B cell (primary cell): ENCODE results near the gene ATIC. TPM values are rescaled to one million over a fixed set of nuclear protein-coding genes. Genes with fewer than 3 reads are reported as not detected.

Source experiments
- ATAC-seq: fragments of 200-7000 bp; cut with Tn5 transposase; one replicate; pipeline ENCODE4 v1.10.0; 2021; ENCODE audit warnings: low read depth, mild to moderate bottlenecking, moderate number of reproducible peaks, moderate library complexity
- CTCF ChIA-PET: fragments of 350-600 bp; sonication (Branson Sonifier 250); formaldehyde crosslinking; loops from one replicate; lab custom pipeline; 2021; ENCODE audit warnings: antibody characterized with exemption, inconsistent platforms; lab: Charles Lee
- POLR2A ChIA-PET: fragments of 350-600 bp; sonication (Branson Sonifier 250); formaldehyde crosslinking; loops from one replicate; lab custom pipeline; 2021; ENCODE audit warnings: antibody characterized with exemption; lab: Charles Lee
- DNase-seq: peaks from one replicate; pipeline ENCODE4 v3.0.0; 2013
- H2AFZ ChIP-seq: 2 replicates; pipeline ENCODE4 v1.6.1; 2012; ENCODE audit warnings: mild to moderate bottlenecking, low read depth, low read length; ENCODE audit not compliant: insufficient read depth, poor library complexity, severe bottlenecking
- H3K27ac ChIP-seq, 2 donors: 1 replicate in 1 of 2; 2 replicates in 1 of 2; pipeline ENCODE4 v1.5.1; 2012 to 2013; ENCODE audit warnings: low read length in 2 of 2, mild to moderate bottlenecking in 2 of 2, moderate library complexity in 1 of 2
- H3K27me3 ChIP-seq, 4 experiments: fragments of 200-600 bp in 1 of 4; sonication (generic) in 1 of 4; replicated peaks in 1 of 4; 1 replicate in 2 of 4; 2 replicates in 2 of 4; pipeline versions ENCODE4 v1.6.1 to v1.7.0; 2013 to 2016; ENCODE audit warnings: low read length in 3 of 4, mild to moderate bottlenecking in 2 of 4, mixed read lengths in 1 of 4, moderate library complexity in 1 of 4; ENCODE audit not compliant: insufficient read depth in 4 of 4, control insufficient read depth in 3 of 4; ENCODE audit errors: control extremely low read depth in 1 of 4
- H3K36me3 ChIP-seq, 2 experiments: replicated peaks in 1 of 2; 1 replicate in 1 of 2; 2 replicates in 1 of 2; pipeline versions ENCODE4 v1.6.1 to v1.7.1; 2013; ENCODE audit warnings: low read length in 1 of 2; ENCODE audit not compliant: insufficient read depth in 2 of 2, control insufficient read depth in 1 of 2; ENCODE audit errors: control extremely low read depth in 1 of 2, extremely low read depth in 1 of 2
- H3K4me1 ChIP-seq, 2 donors: fragments of 200-600 bp in 1 of 2; sonication (generic) in 1 of 2; 1 replicate in 1 of 2; 2 replicates in 1 of 2; pipeline versions ENCODE4 v1.5.1 to v1.6.1; 2013 to 2017; ENCODE audit warnings: low read length in 2 of 2; ENCODE audit not compliant: control insufficient read depth in 2 of 2, insufficient read depth in 2 of 2
- H3K4me2 ChIP-seq: replicated peaks from 2 replicates; pipeline ENCODE3; 2012; ENCODE audit warnings: mild to moderate bottlenecking, low read depth, low read length; ENCODE audit not compliant: poor library complexity, severe bottlenecking
- H3K4me3 ChIP-seq, 5 experiments: fragments of 200-600 bp in 1 of 5; sonication (generic) in 1 of 5; 1 replicate in 3 of 5; 2 replicates in 2 of 5; pipeline versions ENCODE4 v1.5.1 to v1.7.0; 2011 to 2016; ENCODE audit warnings: low read length in 4 of 5, mild to moderate bottlenecking in 4 of 5, low read depth in 2 of 5, control low read depth in 1 of 5, moderate library complexity in 1 of 5; ENCODE audit not compliant: insufficient read depth in 1 of 5; ENCODE audit errors: control extremely low read depth in 1 of 5, extremely low read depth in 1 of 5
- H3K79me2 ChIP-seq: fragments of 200-600 bp; sonication (generic); one replicate; pipeline ENCODE4 v1.6.0; 2016; ENCODE audit warnings: low read length; ENCODE audit not compliant: control insufficient read depth, insufficient read depth
- H3K9ac ChIP-seq: fragments of 200-600 bp; sonication (generic); 2 replicates; pipeline ENCODE4 v1.6.1; 2017; ENCODE audit warnings: mild to moderate bottlenecking, low read length, moderate library complexity
- H3K9me3 ChIP-seq, 3 donors: one replicate each; pipeline versions ENCODE4 v1.6.1 to v1.7.1; 2013; ENCODE audit warnings: low read length in 2 of 3; ENCODE audit not compliant: control insufficient read depth in 2 of 3, insufficient read depth in 1 of 3; ENCODE audit errors: control extremely low read depth in 1 of 3
- H4K20me1 ChIP-seq: 2 replicates; pipeline ENCODE4 v1.6.0; 2012; ENCODE audit warnings: mild to moderate bottlenecking, low read length; ENCODE audit not compliant: insufficient read depth, control insufficient read depth, poor library complexity, severe bottlenecking
- H3K27ac Mint-ChIP-seq: one replicate; pipeline ENCODE4 v1.8.0; 2021; ENCODE audit warnings: mixed read lengths
- H3K27me3 Mint-ChIP-seq: one replicate; pipeline ENCODE4 v1.8.0; 2021; ENCODE audit warnings: mixed read lengths
- H3K4me1 Mint-ChIP-seq: one replicate; pipeline ENCODE4 v1.8.0; 2021; ENCODE audit warnings: mixed read lengths
- H3K4me3 Mint-ChIP-seq: one replicate; pipeline ENCODE4 v1.8.0; 2021; ENCODE audit warnings: mixed read lengths
- H3K9me3 Mint-ChIP-seq: one replicate; pipeline ENCODE4 v1.8.0; 2022; ENCODE audit warnings: mixed read lengths; ENCODE audit not compliant: insufficient read depth
- CTCF ChIP-seq: fragments of 200-600 bp; IDR thresholded peaks from one replicate; pipeline ENCODE4 v1.8.0; 2022; ENCODE audit warnings: antibody characterized with exemption, mild to moderate bottlenecking
- EZH2 ChIP-seq: IDR thresholded peaks from 2 replicates; pipeline ENCODE4 v1.6.1; 2012; ENCODE audit warnings: borderline replicate concordance, low read depth, mild to moderate bottlenecking, moderate library complexity, low read length; ENCODE audit not compliant: insufficient read depth, poor library complexity, severe bottlenecking
- WGBS: methylation state at CpG from one replicate; pipeline ENCODE4 v1.1.5; 2013; ENCODE audit warnings: missing lambda C conversion rate; ENCODE audit not compliant: insufficient coverage; 5-methylcytosine and 5-hydroxymethylcytosine counted together
- intact Hi-C: fragments of 100-400 bp; cut with micrococcal nuclease; formaldehyde crosslinking; loops from one replicate; pipeline ENCODE4 v1.10.0; 2022
- polyA plus RNA-seq: library from polyadenylated mRNA; depleted of rRNA; stranded (reverse); fragments of >200 nt; gene quantifications from 2 replicates; pipeline ENCODE4 v1.2.3, GENCODE V29; 2012
- total RNA-seq, 2 donors: library from RNA; stranded (reverse); fragments of 120-200 nt in 1 of 2; gene quantifications; 1 replicate in 1 of 2; 2 replicates in 1 of 2; pipeline versions ENCODE4 v1.2.3 to v1.2.4, GENCODE V29; 2013 to 2022

ATIC gene
- total and polyA plus RNA-seq, 2 donors (not counting 1 experiment from before 2014, with no cell fraction given) = 55.4 to 80.4 TPM

GRCh38 chr2:215338883-215339679, 27.2 kb downstream of the ATIC start:
- Histone ChIP-seq H2AFZ (no peak overlapping the region), H3K27ac (no peak overlapping the region), H3K9ac (no peak overlapping the region), H3K27me3 (no peaks in the 10 kb centered on the region), H3K36me3 (peaks cover 0 to 77% of the 10 kb centered on the region in 2 experiments), H3K4me2 (no peak overlapping the region), H3K4me3 (no peak overlapping the region), H4K20me1 (no peaks in the 10 kb centered on the region), H3K9me3 (no peaks in the 10 kb centered on the region), H3K79me2 (no peaks in the 10 kb centered on the region), H3K4me1 (no peaks in the 10 kb centered on the region)
- Mint-ChIP-seq H3K4me3 (no peak overlapping the region), H3K27ac (no peak overlapping the region), H3K4me1 (no peaks in the 10 kb centered on the region), H3K27me3 (no peaks in the 10 kb centered on the region), H3K9me3 (no peaks in the 10 kb centered on the region)
- DNase-seq (no peak), ATAC-seq (no peak)
- intact Hi-C loops = no loop called here
- CTCF ChIA-PET = no interaction called here
- POLR2A ChIA-PET = no interaction called here
- no peak for TF ChIP-seq EZH2
- no peak for TF ChIP-seq CTCF
- 100% methylated on average over 5 of the region's 7 CpGs for WGBS

GRCh38 chr2:215347878-215348277, 36.0 kb downstream of the ATIC start:
- no peaks in the 10 kb centered on the region for H3K9me3 Mint-ChIP-seq
- H3K27ac Mint-ChIP-seq = no peak overlapping the region
- Histone ChIP-seq H3K79me2 (no peaks in the 10 kb centered on the region), H3K4me3 (no peak overlapping the region), H3K9me3 (no peaks in the 10 kb centered on the region), H3K9ac (no peak overlapping the region), H3K4me1 (no peaks in the 10 kb centered on the region), H3K27me3 (no peaks in the 10 kb centered on the region), H4K20me1 (no peaks in the 10 kb centered on the region), H3K27ac (no peak overlapping the region), H2AFZ (no peak overlapping the region), H3K36me3 (peaks cover 3 to 59% of the 10 kb centered on the region in 2 experiments), H3K4me2 (no peak overlapping the region)
- ChIA-PET POLR2A (no interaction called here), CTCF (no interaction called here)
- ATAC-seq (no peak), DNase-seq (no peak)
- intact Hi-C loops = no loop called here
- H3K4me3 Mint-ChIP-seq = no peak overlapping the region
- H3K4me1 Mint-ChIP-seq = no peaks in the 10 kb centered on the region
- TF ChIP-seq CTCF (no peak), EZH2 (no peak)
- no peaks in the 10 kb centered on the region for H3K27me3 Mint-ChIP-seq
